HG02763 (cell line): ENCODE data around the gene SPEF2.
"Not testable (repeated sequence)": the region's sequence is repeated elsewhere in the genome, so short reads cannot be mapped to it uniquely, and the experiment has no call there.

Source experiments
- ATAC-seq: cut with Tn5 transposase; IDR thresholded peaks from one replicate; pipeline ENCODE4 v1.9.1; 2021; ENCODE audit warnings: mild to moderate bottlenecking, moderate library complexity; ENCODE audit not compliant: unreplicated experiment

Gene SPEF2

GRCh38 chr5:35852773-35853172 is 235.1 kb downstream of the SPEF2 start:
- no peak for ATAC-seq

DNA sequence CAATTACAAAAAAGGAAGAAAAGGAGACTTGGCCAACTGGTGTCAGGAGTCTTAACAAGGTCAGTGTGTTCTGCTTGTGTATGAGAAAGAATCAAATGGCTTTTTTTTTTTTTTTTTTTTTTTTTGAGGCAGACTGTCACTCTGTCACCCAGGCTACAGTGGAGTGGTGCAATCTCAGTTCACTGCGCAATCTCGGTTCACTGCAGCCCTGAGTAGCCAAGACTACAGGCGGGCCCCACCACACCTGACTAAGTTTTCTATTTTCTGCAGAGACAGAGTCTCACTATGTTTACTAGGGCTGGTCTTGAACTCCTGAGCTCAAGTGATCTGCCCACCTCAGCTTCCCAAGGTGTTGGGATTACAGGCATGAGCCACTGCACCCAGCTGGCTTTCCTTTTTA is 236.0 kb downstream of the SPEF2 start:
- no peak for ATAC-seq

DNA sequence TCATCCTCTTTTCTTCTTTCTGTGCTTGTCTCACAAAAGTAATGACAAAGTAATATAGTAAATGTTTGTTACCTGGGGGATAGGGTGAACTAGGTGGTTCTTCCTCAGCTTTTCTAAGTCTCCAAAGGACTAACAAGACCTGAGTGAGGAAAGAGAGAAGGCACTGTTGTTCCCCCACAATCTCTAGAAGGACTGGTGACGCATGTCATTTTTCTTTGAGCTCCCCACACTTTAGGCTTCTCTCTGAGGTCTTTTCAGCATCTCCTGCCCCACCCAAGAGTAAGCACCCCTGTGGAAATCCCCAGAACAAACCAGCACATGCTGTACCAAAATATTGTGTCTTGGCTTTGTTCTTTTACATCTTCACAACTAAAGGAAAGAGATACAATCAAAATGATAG is 236.6 kb downstream of the SPEF2 start:
- ATAC-seq = no peak

GRCh38 chr5:35855187-35855586 is 237.5 kb downstream of the SPEF2 start:
- ATAC-seq = no peak

DNA sequence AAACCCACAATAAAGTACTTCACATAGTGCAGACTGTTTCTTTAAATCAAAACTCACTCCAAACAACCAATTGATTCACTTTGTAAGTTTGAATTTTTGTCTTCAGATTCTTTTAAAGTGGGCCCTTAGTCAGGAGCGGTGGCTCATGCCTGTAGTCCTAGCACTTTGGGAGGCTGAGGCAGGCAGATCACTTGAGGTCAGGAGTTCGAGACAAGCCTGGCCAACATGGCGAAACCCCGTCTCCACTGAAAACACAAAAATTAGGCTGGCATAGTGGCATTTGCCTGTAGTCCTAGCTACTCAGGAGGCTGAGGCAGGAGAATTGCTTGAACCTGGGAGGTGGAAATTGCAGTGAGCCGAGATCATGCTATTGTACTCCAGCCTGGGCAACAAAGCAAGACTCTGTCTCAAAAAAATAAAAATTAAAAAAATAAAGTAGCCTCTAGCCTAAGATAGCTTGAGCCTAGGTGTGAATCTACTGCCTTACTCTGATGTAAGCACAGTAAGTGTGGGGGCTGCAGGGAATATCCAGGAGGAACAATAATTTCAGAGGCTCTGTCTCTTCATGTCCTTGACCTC is 238.6 kb downstream of the SPEF2 start:
- not testable (repeated sequence) for ATAC-seq

GRCh38 chr5:35856765-35857351 is 239.2 kb downstream of the SPEF2 start, which contains the start of gene IL7R:
TSS of gene IL7R (plus strand) at chr5:35856891. CDS start at chr5:35856978, 87 bp downstream.
- no peak for ATAC-seq

GRCh38 chr5:35857606-35858205 is 240.0 kb downstream of the SPEF2 start:
- no peak for ATAC-seq

- no peak for ATAC-seq
These were observed 241.5 kb downstream of the SPEF2 start for GRCh38 chr5:35859101-35859661.

DNA sequence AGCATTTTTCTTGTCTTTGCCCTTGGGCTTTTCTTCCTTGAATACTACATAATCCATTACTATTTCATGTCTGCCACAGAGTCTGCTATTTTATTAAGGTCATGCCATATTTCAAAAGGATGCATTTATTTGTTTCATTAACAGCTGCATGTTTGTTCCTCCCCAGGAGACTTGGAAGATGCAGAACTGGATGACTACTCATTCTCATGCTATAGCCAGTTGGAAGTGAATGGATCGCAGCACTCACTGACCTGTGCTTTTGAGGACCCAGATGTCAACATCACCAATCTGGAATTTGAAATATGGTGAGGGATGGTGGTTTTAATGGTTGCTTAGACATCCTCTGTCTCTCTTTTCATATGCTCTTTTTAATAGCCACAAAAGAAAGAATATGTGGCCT is 243.0 kb downstream of the SPEF2 start:
- no peak for ATAC-seq

GRCh38 chr5:35861718-35862117 is 244.1 kb downstream of the SPEF2 start:
- ATAC-seq = no peak

DNA sequence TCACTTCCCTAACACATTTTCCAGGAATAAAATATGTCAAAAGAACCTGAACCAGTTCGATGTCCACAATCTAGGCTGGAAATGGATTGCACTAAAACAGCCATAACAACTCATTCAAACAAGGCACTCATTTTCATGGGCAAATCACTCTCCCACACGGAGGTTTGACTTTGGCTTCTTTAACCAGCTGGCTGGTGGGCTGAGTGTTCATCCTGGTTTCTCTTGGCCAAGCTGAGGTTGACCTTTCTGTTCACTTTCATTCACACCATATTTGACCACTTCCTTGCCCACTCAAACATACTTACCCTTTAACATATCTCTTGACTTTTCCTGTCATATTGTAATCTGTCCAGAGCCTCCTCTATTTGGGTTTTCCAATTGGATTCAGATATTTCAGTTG is 244.5 kb downstream of the SPEF2 start:
- ATAC-seq = no peak

DNA sequence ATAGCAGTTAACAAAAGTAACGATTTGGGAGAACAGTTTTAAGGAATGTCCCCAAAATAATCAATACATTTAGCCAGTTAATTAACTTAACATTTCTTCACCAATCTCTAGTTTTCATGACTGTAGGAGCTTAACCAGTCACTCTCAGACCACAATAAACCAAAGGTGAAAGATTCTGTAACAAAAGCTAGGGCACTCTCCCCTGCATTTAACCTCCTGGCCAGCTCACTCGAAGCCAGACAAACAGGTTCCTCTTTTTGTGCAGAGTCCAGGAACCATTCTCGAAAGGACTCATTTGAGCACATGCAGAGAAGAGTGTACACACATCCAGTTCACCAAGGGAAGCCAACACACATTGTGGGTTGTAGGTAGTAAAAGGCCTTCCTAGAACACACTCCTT is 245.5 kb downstream of the SPEF2 start:
- no peak for ATAC-seq
